HCT116 (cell line): ENCODE measurements around the gene KLK15.

Experiments
- CEBPB ChIP-seq: IDR thresholded peaks from 2 replicates; pipeline ENCODE4 v1.6.1; 2012; ENCODE audit warnings: low read depth
- EZH2 ChIP-seq: fragments of 200-600 bp; sonication (generic); IDR thresholded peaks from 2 replicates; pipeline ENCODE4 v1.6.1; 2017; ENCODE audit warnings: antibody characterized with exemption, mixed run types
- POLR2A ChIP-seq: IDR thresholded peaks from 2 replicates; pipeline ENCODE4 v1.7.0; 2011; ENCODE audit warnings: borderline replicate concordance; ENCODE audit not compliant: insufficient read depth, insufficient read length; ENCODE audit errors: extremely low read depth
- POLR2AphosphoS5 ChIP-seq: IDR thresholded peaks from 2 replicates; pipeline ENCODE4 v1.6.1; 2011; ENCODE audit warnings: mild to moderate bottlenecking, low read depth, low read length, moderate library complexity
- RAD21 ChIP-seq: IDR thresholded peaks from 2 replicates; pipeline ENCODE4 v1.6.1; 2012; ENCODE audit warnings: low read depth, mild to moderate bottlenecking
- YY1 ChIP-seq: IDR thresholded peaks from 2 replicates; pipeline ENCODE4 v1.6.1; 2011; ENCODE audit warnings: low read length, low read depth, moderate library complexity, mild to moderate bottlenecking; ENCODE audit not compliant: insufficient replicate concordance; ENCODE audit errors: extremely low read depth
- ZNF274 ChIP-seq: fragments of 200-500 bp; sonication (Bioruptor generic); IDR thresholded peaks from 2 replicates; pipeline ENCODE4 v1.6.1; 2014; ENCODE audit warnings: mild to moderate bottlenecking, low read depth, low read length, inconsistent platforms
- TF ChIP-seq, protein P1 (sequence below): IDR thresholded peaks from 2 replicates; pipeline ENCODE4 v1.6.1; 2012; ENCODE audit warnings: low read depth
- TF ChIP-seq, protein P2 (sequence below), 3 experiments: fragments of 200-600 bp in 1 of 3; sonication (generic) in 1 of 3; IDR thresholded peaks in 2 of 3; conservative IDR thresholded peaks in 1 of 3; 2 replicates each; pipeline ENCODE4 v1.5.1; 2012 to 2017; ENCODE audit warnings: low read depth in 2 of 3, low read length in 2 of 3, antibody characterized with exemption in 1 of 3, borderline replicate concordance in 1 of 3, control low read depth in 1 of 3, mild to moderate bottlenecking in 1 of 3, mixed read lengths in 1 of 3, mixed run types in 1 of 3, moderate library complexity in 1 of 3; ENCODE audit not compliant: insufficient read depth in 1 of 3
- TF ChIP-seq, protein P3 (sequence below): IDR thresholded peaks from 2 replicates; pipeline ENCODE4 v1.6.1; 2011; ENCODE audit warnings: mild to moderate bottlenecking, low read length, moderate library complexity; ENCODE audit not compliant: insufficient replicate concordance; ENCODE audit errors: extremely low read depth
- TF ChIP-seq, protein P4 (sequence below): IDR thresholded peaks from 2 replicates; pipeline ENCODE4 v1.6.1; 2012

DNA sequence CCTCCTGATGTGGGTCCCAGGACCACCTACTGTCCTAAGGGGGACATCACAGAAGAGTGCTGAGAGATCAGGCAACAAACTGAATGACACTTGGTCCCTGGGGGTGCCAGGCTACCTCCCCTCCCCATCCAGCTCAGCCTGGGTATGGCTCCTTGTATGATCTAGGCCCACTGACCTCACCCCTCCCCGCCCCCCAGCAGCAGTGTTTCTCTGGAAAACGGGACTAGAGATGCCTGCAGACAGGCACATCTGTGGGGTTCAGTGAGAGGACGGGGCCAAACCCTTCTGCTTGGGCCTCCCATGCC lies 33.9 kb downstream of the KLK15 start:
- TF ChIP-seq, protein P1, sequence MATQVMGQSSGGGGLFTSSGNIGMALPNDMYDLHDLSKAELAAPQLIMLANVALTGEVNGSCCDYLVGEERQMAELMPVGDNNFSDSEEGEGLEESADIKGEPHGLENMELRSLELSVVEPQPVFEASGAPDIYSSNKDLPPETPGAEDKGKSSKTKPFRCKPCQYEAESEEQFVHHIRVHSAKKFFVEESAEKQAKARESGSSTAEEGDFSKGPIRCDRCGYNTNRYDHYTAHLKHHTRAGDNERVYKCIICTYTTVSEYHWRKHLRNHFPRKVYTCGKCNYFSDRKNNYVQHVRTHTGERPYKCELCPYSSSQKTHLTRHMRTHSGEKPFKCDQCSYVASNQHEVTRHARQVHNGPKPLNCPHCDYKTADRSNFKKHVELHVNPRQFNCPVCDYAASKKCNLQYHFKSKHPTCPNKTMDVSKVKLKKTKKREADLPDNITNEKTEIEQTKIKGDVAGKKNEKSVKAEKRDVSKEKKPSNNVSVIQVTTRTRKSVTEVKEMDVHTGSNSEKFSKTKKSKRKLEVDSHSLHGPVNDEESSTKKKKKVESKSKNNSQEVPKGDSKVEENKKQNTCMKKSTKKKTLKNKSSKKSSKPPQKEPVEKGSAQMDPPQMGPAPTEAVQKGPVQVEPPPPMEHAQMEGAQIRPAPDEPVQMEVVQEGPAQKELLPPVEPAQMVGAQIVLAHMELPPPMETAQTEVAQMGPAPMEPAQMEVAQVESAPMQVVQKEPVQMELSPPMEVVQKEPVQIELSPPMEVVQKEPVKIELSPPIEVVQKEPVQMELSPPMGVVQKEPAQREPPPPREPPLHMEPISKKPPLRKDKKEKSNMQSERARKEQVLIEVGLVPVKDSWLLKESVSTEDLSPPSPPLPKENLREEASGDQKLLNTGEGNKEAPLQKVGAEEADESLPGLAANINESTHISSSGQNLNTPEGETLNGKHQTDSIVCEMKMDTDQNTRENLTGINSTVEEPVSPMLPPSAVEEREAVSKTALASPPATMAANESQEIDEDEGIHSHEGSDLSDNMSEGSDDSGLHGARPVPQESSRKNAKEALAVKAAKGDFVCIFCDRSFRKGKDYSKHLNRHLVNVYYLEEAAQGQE, result no peak
- TF ChIP-seq, protein P2, sequence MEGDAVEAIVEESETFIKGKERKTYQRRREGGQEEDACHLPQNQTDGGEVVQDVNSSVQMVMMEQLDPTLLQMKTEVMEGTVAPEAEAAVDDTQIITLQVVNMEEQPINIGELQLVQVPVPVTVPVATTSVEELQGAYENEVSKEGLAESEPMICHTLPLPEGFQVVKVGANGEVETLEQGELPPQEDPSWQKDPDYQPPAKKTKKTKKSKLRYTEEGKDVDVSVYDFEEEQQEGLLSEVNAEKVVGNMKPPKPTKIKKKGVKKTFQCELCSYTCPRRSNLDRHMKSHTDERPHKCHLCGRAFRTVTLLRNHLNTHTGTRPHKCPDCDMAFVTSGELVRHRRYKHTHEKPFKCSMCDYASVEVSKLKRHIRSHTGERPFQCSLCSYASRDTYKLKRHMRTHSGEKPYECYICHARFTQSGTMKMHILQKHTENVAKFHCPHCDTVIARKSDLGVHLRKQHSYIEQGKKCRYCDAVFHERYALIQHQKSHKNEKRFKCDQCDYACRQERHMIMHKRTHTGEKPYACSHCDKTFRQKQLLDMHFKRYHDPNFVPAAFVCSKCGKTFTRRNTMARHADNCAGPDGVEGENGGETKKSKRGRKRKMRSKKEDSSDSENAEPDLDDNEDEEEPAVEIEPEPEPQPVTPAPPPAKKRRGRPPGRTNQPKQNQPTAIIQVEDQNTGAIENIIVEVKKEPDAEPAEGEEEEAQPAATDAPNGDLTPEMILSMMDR (IDR thresholded peaks at IDR 0.05 in 2 of 3, conservative IDR thresholded peaks at IDR 0.05 in 1 of 3; ENCODE audit: borderline replicate concordance in 1 of 3, insufficient read depth in 1 of 3, low read depth in 2 of 3, low read length in 2 of 3), result no peak
- TF ChIP-seq ZNF274 (no peak), POLR2AphosphoS5 (0 out of 2 replicates have a peak, but pooled peaks have one; percentile 6), EZH2 (no peak), POLR2A (no peak), CEBPB (no peak), YY1 (no peak), RAD21 (no peak)
- TF ChIP-seq, protein P3, sequence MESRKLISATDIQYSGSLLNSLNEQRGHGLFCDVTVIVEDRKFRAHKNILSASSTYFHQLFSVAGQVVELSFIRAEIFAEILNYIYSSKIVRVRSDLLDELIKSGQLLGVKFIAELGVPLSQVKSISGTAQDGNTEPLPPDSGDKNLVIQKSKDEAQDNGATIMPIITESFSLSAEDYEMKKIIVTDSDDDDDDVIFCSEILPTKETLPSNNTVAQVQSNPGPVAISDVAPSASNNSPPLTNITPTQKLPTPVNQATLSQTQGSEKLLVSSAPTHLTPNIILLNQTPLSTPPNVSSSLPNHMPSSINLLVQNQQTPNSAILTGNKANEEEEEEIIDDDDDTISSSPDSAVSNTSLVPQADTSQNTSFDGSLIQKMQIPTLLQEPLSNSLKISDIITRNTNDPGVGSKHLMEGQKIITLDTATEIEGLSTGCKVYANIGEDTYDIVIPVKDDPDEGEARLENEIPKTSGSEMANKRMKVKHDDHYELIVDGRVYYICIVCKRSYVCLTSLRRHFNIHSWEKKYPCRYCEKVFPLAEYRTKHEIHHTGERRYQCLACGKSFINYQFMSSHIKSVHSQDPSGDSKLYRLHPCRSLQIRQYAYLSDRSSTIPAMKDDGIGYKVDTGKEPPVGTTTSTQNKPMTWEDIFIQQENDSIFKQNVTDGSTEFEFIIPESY, result no peak
- TF ChIP-seq, protein P4, sequence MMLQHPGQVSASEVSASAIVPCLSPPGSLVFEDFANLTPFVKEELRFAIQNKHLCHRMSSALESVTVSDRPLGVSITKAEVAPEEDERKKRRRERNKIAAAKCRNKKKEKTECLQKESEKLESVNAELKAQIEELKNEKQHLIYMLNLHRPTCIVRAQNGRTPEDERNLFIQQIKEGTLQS, result no peak
